Kidney glomerular epithelial cell (primary cell): ENCODE data around the gene PFKFB3.

Experiments
- DNase-seq: peaks from one replicate; lab custom pipeline; 2025; lab: John Stamatoyannopoulos, UW

Gene PFKFB3

DNA sequence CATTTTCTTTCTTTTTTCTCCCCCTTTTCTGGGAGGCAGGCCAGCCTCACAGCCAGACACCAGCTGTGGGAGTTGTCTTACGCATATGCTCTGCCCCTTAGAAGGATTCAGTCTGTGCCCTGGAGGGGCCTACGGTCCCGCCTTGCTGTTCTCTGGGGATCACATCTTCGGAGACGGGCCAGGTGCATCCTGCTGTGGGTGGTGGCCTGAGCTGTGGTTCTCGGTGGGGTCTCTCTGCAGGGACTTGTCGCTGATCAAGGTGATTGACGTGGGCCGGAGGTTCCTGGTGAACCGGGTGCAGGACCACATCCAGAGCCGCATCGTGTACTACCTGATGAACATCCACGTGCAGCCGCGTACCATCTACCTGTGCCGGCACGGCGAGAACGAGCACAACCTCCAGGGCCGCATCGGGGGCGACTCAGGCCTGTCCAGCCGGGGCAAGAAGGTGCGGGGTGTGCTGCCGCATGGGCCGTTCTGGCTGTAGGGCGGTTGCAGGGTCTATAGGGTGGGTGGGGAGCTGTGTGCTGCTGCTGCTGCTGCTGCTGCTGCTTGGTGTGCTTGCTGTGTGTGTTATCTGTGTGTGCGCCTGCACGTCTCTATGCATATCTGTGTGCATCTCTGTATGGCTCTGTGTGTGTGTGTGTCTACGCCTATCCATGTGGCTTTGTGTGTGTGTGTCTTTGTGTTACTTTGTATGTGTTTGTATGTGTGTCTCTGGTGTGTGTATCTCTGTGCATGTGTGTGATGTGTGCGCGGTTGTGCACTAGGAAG lies 17.9 kb downstream of the PFKFB3 start:
- no peak for DNase-seq

DNA sequence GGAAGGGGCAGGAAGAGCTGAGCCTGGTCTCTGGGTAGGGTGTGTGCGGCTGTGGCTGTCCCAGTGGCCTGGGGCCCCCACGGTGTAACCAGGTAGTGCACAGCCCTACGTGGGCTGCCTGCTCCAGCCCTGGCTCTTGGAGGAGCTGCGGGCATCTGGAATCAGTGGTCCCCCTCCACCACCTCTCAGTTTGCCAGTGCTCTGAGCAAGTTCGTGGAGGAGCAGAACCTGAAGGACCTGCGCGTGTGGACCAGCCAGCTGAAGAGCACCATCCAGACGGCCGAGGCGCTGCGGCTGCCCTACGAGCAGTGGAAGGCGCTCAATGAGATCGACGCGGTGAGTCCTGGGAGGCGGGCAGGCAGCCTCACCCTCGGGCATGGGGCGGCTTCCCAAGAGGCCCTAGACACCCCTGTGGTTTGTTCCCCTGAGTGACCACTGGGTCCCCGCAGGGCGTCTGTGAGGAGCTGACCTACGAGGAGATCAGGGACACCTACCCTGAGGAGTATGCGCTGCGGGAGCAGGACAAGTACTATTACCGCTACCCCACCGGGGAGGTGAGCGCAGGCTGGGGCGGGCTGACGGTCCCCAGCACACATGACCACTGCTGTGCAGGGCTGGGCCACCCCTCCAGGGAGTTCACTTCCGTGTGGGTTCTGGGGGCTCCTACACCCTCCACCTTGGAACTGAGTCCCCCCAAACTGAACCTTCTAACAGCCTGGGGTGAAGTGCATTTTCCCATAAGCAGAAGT lies 18.6 kb downstream of the PFKFB3 start:
- no peak for DNase-seq

DNA sequence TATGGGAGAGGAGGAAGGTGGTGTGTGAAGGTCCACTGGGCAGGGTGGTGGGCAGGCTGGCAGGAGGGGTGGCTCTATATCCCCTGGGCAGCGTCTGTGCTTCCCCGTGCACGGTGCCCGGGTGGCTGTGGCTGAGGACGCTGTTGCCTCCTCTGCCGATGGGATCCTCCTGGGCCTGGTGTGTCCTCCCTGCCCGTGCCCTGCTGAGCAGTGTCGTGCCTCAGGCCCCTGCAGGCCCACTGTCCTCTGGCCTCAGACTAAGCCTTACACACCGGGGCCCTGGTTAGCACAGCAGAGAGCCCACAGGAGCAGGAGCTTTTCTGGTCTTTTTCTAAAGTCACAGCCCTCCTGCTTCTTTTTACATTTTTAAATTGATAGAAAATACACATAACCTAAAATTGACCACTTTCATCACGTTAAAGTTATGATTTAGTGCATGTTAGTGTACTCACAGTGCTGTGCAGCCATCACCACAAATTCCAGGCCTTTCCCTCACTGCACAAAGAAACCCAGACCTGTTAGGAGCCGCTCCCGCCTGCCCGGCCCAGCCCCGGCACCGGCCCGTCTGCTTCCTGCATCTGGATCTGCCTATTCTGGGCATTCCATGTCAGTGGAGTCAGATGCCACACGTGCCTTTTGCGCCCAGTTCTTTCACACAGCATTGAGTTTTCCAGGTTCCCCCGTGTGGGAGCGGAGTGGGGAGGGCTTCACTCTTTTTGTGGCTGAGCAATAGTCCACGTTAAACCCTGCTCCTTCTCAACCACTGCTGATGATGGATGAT lies 19.4 kb downstream of the PFKFB3 start:
- peak; percentile 79 for DNase-seq

DNA sequence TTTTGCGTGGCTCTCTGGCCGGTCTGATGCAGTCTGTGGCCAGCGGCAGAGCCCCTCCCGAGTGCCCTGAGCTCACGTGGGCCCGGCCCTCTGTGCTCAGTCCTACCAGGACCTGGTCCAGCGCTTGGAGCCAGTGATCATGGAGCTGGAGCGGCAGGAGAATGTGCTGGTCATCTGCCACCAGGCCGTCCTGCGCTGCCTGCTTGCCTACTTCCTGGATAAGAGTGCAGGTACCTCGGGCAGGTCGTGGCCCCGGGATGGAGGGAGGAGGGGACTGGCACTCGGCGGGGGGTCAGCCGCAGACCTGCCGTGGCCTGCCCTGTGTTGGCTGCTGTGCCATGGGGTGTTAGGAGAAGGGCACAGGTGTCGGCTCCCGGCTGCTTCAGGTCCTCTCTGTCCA lies 20.0 kb downstream of the PFKFB3 start:
- DNase-seq, result no peak

DNA sequence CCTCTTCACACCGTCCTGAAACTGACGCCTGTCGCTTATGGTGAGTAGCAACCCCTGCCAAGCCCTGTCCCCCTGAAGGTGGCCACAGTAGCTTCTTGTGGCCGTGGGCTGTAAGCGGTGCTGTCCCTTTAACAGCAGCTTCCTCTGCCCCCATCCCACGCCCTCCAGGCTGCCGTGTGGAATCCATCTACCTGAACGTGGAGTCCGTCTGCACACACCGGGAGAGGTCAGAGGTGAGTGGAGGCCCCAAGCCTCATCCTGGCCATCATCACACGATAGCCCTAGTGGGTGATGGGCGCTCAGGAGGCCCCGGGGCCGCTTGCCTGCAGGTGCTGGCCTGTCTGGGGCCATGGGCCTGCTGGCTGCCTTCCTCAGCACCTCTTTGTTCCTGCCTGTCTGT lies 21.2 kb downstream of the PFKFB3 start:
- no peak for DNase-seq

DNA sequence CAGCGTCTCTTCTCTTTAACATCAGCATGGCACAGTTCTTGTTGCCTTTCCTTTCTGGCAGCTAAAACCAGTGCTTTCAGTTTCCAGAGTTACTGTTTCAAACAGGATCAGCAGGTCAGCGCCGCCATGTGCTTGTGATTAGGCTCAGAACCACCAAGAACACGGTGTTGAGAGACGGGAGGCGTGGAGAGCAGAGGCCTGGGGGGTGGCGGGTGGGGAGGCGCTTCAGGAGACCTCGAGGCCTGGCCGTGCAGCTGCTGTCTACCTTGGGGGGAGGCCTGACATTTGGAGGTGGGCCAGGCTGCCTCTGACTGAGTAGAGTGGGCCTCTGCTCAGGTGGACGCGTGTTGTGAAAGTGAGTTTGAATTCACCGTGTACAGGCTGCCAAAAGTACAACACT lies 22.0 kb downstream of the PFKFB3 start:
- no peak for DNase-seq

DNA sequence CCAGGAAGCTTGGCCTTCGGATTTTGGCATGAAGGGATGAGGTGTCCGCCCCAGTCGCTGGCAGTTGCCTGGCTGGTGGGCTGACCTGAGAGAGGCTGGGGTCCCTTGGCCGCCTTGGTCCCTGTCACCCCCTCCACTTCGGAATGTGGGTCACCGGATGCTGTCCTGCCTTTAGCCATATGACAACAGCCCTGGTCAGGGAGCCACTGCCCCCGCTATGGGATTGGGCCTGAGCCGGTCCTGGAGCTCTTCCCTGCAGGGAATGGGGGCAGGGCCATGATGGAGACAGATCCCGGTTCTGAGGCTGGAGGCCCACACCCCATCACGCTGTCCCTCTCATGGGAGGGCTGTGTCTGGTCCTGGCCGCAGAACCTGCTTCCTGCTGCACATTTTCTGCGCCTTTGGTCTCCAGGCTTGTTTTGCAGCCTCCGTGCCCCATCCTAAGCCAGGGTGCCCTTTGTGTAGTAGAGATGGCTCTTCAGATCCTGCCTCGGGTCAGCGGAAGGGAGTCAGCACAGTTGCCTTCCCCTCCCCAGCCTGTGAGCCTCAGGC lies 22.6 kb downstream of the PFKFB3 start:
- DNase-seq, result no peak

DNA sequence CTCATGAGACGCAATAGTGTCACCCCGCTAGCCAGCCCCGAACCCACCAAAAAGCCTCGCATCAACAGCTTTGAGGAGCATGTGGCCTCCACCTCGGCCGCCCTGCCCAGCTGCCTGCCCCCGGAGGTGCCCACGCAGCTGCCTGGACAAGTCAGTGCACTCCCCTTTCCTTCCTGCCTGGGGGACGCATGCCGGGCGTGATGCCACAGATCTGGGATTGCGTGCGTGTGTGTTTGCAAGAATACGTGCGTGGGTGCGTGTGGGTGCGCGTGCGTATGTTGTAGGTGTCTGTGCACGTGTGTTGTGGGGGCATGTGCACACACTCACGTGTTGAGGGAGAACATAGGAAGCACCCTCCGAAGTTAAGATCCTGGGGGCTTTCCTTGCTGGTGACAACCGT lies 23.5 kb downstream of the PFKFB3 start:
- DNase-seq, result no peak

DNA sequence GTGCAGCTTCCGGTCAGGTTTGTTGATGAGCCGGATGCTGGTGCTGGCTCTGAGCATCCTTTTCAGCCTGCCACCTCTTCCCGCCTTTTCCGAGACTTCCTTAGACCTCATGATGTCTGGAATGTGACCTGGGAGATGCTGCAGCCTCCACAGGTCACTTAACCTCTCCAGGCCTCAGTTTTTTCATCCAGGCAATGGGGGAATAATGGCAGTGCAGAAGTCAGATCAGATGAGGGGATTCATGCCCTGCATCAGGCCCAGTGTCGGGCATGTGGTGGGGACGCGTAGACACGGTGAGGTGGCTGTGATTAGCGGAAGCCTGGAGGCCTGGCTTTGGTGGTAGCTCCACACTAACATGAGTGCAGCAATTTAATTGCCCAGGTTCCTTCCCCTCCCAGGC lies 24.6 kb downstream of the PFKFB3 start:
- DNase-seq, result no peak

DNA sequence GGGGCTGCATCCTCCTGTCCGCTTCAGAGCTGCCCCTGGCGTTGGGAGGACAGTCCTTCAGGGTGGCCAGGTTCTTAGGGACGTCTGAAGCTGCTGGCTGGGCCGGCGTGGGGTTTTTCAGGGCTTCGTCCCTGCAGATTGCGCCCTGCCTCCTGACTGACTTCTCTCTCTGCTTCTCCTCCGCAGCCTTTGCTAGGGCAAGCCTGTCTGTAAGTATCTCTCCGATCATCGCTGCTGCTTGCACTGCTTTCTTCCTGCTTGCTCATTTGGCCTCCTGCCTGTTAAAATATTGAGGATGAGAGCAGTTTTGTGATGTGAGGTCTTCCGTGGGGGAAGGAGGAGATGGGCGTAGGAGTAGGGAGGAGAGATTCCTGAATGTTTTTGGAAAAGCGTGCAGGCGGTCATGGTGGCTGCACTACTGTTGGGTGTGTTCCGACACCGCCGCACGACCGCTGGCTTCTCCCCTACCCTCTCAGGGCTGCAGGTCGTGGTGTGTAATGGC lies 25.3 kb downstream of the PFKFB3 start:
- DNase-seq, result peak; percentile 88

DNA sequence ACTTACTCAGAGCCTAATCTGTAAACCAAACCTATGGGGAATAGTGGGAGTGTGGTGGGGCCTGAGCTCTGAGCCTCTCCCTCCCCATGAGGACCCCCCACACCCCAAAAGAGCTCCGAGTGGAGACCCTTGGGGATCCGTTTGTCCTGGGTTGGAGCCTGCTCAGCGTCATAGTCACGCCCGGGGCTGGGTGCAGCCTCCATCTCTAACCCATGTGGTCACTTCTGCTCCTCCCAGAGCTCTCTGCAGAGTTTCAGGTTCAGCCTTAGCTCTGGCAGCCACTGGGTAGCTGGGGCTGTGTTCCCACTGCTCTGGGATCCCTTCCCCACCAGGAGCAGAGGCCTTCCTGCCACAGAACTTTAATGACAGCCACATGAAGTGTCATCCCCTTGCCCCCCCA lies 25.9 kb downstream of the PFKFB3 start:
- no peak for DNase-seq

DNA sequence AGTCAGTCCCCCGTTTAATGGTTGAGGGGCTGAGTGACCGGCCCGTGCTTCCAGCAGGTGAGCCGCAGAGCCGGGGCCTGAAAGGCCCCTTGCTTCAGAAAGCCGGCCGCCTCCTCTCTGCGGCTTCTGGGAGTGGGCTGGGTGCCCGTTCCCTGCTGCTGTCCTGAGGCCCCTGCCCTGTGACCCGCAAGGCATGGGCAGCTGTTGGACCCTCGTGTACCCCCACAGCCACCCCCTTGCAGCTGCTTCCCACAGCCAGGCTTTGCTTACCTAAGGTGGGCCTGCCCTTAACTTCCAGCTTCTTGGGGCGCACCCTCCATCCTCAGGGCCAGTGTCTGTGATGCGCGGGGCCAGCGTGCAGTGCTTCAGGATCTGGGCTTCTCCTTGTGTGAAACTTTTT lies 26.6 kb downstream of the PFKFB3 start:
- no peak for DNase-seq

DNA sequence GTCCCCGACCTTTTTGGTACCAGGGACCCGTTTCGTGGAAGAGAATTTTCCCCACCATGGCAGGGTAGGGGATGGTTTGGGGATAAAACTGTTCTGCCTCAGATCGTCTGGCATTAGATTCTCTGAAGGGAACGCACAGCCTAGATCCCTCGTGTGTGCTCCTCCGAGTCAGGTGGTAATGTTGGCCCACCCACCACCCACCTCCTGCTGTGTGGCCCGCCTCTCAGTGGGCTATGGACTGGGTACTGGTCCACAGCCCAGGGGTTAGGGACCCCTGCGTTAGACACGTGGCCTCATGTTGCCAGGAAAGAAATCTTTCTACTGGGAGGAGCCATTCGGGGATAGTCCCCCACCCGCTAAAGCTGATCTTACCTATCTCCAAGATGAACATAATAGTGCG lies 27.0 kb downstream of the PFKFB3 start:
- no peak for DNase-seq

DNA sequence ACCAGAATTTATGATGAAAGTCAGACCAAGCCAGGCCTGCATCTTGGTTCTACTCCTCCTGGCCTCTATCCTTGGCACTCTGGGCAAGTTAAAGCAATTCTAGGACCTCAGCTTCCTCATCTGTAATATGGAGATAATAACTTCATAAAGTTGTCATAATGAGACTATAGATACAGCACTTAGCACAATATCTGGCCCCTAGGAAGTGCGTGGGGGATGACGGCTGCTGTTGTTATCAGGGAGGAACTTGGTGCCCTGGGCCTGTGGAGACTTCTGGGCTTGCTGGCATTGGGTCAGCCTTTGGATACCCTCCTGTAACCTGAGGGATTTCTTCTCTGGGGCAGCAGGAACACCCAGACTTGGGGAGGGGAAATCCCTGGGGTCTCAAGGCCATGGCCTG lies 27.6 kb downstream of the PFKFB3 start:
- DNase-seq, result no peak

DNA sequence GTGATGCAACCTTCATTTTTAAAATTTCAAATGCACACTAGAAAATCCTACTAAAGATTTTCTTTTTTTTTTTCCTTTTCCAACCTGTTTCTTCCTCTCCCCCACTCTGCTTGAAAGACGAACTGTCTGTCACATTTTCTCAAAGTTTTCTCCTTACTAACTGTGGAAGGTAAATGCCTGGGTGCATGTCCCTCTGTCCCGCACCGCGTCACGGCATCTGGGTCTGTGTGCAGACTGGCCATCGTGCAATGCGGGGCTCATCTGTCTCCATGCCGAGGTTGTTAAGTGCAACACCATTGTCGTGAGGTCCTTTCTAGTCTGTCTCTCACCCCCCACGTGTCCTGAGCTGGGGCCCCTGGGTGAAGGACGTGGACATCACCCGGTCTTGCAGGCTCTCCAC lies 28.4 kb downstream of the PFKFB3 start:
- no peak for DNase-seq

DNA sequence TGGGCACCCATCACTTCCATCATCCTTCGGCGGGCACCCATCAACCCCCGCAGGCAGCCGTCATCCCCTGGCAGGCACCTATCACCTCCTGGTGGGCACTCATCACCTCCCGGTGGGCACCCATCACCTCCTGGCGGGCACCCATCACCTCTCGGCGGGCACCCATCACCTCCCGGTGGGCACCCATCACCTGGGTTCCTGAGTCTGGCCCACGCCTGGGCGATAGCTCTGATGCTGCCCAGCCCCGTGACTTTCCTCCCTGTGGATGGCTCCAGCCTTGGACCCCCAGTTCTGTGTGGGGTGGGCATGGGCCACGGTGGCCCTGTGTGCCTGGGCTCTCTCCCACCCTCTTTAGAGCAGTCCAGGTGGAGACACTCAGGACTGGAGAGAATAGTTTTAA lies 29.0 kb downstream of the PFKFB3 start:
- no peak for DNase-seq

DNA sequence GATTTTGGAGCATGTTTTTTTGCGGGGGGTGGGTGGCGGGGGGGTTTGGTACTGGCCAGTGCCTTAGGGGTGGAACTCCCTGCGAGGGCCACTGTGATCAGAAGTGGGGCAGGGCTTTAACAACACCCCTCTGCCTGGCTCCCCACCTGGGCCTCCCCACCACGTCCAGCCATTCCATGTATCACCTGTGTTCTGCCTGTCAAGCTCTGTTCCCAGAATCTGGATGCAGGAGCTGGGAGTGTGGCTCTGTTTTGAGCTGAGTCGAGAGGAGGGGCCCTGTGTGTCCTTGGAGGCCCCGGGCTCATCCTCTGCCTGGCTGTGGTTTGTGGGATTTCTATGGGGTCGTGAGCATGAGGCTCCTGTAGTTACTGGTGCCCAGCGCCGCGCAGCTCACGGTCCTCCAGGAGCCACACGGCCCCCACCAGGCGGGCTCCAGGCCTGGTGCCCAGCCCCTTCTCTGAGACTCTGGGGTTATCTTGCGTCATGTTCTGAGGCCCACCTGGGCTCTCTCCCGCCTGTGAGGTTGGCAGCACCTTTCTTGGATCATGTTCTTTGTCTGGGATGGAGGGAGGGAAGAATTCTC lies 29.6 kb downstream of the PFKFB3 start:
- DNase-seq, result no peak

DNA sequence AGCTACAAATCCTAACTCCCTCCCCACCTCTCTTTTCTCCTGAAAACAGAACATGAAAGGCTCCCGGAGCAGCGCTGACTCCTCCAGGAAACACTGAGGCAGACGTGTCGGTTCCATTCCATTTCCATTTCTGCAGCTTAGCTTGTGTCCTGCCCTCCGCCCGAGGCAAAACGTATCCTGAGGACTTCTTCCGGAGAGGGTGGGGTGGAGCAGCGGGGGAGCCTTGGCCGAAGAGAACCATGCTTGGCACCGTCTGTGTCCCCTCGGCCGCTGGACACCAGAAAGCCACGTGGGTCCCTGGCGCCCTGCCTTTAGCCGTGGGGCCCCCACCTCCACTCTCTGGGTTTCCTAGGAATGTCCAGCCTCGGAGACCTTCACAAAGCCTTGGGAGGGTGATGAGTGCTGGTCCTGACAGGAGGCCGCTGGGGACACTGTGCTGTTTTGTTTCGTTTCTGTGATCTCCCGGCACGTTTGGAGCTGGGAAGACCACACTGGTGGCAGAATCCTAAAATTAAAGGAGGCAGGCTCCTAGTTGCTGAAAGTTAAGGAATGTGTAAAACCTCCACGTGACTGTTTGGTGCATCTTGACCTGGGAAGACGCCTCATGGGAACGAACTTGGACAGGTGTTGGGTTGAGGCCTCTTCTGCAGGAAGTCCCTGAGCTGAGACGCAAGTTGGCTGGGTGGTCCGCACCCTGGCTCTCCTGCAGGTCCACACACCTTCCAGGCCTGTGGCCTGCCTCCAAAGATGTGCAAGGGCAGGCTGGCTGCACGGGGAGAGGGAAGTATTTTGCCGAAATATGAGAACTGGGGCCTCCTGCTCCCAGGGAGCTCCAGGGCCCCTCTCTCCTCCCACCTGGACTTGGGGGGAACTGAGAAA lies 30.4 kb downstream of the PFKFB3 start:
- DNase-seq, result no peak

DNA sequence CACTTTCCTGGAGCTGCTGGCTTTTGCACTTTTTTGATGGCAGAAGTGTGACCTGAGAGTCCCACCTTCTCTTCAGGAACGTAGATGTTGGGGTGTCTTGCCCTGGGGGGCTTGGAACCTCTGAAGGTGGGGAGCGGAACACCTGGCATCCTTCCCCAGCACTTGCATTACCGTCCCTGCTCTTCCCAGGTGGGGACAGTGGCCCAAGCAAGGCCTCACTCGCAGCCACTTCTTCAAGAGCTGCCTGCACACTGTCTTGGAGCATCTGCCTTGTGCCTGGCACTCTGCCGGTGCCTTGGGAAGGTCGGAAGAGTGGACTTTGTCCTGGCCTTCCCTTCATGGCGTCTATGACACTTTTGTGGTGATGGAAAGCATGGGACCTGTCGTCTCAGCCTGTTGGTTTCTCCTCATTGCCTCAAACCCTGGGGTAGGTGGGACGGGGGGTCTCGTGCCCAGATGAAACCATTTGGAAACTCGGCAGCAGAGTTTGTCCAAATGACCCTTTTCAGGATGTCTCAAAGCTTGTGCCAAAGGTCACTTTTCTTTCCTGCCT lies 31.1 kb downstream of the PFKFB3 start:
- DNase-seq, result no peak

DNA sequence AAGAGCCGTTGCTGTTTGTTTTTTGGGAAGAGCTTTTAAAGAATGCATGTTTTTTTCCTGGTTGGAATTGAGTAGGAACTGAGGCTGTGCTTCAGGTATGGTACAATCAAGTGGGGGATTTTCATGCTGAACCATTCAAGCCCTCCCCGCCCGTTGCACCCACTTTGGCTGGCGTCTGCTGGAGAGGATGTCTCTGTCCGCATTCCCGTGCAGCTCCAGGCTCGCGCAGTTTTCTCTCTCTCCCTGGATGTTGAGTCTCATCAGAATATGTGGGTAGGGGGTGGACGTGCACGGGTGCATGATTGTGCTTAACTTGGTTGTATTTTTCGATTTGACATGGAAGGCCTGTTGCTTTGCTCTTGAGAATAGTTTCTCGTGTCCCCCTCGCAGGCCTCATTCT lies 31.6 kb downstream of the PFKFB3 start:
- no peak for DNase-seq
